K562 treated with DMSO at 1 percent for 48 hours (cell line): ENCODE results near the gene IL20. TPM values are rescaled to one million over a fixed set of nuclear protein-coding genes. Genes with fewer than 3 reads are reported as not detected.

Experiments
- total RNA-seq: library from RNA; unstranded; fragments of 300-600 nt; gene quantifications from 2 replicates; pipeline ENCODE4 v1.2.3, GENCODE V29; 2022; ENCODE audit warnings: low replicate concordance; ENCODE audit errors: extremely low read depth

IL20 gene, protein sequence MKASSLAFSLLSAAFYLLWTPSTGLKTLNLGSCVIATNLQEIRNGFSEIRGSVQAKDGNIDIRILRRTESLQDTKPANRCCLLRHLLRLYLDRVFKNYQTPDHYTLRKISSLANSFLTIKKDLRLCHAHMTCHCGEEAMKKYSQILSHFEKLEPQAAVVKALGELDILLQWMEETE
- not detected in 2 replicates for total RNA-seq

DNA sequence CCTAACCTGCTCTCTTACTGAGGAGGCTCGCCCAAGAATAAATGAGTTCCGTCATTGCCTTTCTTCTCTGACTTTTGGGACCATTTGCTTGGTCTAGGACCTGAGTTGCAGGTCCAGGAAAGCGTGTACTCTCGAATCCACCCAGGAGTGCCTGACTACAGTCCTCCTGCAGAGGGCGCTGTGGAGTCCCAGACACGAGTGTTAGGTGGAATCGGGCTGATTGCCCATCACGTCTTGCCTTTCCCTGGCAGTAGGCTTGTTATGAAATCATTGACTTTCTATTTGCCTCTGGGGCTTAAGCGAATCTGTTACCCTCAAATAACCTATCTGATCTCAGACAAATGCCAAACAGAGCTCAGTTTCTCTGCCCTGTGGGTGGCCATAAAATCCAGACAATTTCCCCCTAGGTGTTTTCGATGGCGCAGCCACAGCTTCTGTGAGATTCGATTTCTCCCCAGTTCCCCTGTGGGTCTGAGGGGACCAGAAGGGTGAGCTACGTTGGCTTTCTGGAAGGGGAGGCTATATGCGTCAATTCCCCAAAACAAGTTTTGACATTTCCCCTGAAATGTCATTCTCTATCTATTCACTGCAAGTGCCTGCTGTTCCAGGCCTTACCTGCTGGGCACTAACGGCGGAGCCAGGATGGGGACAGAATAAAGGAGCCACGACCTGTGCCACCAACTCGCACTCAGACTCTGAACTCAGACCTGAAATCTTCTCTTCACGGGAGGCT lies at the start of gene IL20:
IL20 (plus strand) TSS at position 685 of the 733 bp plus-strand sequence. CDS start 230 bp downstream, outside the sequence.

DNA sequence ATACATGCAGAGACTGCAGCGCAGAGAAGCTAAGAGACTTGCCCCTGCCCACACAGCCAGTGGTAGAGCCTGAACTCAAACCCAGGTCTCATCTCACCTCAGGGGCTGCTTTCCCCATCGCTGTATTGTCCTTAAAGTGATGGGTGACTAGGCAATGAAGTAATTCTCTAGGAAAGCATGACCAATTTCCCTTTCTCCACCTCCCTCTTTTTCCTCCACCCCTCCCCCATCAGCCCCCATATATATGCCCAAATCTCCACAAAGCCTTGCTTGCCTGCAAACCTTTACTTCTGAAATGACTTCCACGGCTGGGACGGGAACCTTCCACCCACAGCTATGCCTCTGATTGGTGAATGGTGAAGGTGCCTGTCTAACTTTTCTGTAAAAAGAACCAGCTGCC lies 31.8 kb downstream of the IL20 start, which contains the start of gene IL24:
IL24 (plus strand) TSS at position 269 of the 400 bp plus-strand sequence. CDS start 390 bp downstream, outside the sequence.

Other genes with a start within 250 kb of the IL20 start
- gene DYRK3, start 230.1 kb upstream of the IL20 start, total RNA-seq: not detected in 2 replicates
- not detected in 2 replicates for gene MAPKAPK2, start 180.7 kb upstream of the IL20 start, total RNA-seq
- gene IL19, start 94.8 kb upstream of the IL20 start, total RNA-seq: not detected in 2 replicates
- gene IL10, start 93.1 kb upstream of the IL20 start, total RNA-seq: not detected in 2 replicates
- gene IL24, start 31.8 kb downstream of the IL20 start, total RNA-seq: not detected in 2 replicates
- not detected in 2 replicates for gene FCMR, start 56.3 kb downstream of the IL20 start, total RNA-seq
- not detected in 2 replicates for gene PIGR, start 80.8 kb downstream of the IL20 start, total RNA-seq
- not detected in 2 replicates for gene FCAMR, start 104.8 kb downstream of the IL20 start, total RNA-seq
- gene C1orf116, start 167.1 kb downstream of the IL20 start, total RNA-seq: not detected in 2 replicates
- gene YOD1, start 185.6 kb downstream of the IL20 start, total RNA-seq: not detected in 2 replicates
- not detected in 2 replicates for gene PFKFB2, start 187.7 kb downstream of the IL20 start, total RNA-seq
- not detected in 2 replicates for gene C4BPB, start 223.2 kb downstream of the IL20 start, total RNA-seq
- gene C4BPA, start 238.6 kb downstream of the IL20 start, total RNA-seq: not detected in 2 replicates